Measurements from ENCODE around the gene PPP6R3.
"Not testable (repeated sequence)": the region's sequence is repeated elsewhere in the genome, so short reads cannot be mapped to it uniquely, and the experiment has no call there.

PPP6R3 gene

DNA sequence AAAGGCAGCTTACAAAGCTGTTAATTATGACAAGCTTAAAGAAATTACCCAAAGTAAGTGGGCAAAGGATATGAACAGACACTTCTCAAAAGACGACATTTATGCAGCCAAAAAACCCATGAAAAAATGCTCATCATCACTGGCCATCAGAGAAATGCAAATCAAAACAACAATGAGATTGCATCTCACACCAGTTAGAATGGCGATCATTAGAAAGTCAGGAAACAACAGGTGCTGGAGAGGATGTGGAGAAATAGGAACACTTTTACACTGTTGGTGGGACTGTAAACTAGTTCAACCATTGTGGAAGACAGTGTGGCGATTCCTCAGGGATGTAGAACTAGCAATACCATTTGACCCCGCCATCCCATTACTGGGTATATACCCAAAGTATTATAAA lies 164.5 kb downstream of the PPP6R3 start:
- not testable (repeated sequence) for H3K27ac Mint-ChIP-seq; DNase-seq (ENCODE audit: low spot score in 2 of 2); H3K36me3 Mint-ChIP-seq; H3K4me1 Mint-ChIP-seq; H3K9me3 Mint-ChIP-seq; H3K4me3 Mint-ChIP-seq; ATAC-seq

DNA sequence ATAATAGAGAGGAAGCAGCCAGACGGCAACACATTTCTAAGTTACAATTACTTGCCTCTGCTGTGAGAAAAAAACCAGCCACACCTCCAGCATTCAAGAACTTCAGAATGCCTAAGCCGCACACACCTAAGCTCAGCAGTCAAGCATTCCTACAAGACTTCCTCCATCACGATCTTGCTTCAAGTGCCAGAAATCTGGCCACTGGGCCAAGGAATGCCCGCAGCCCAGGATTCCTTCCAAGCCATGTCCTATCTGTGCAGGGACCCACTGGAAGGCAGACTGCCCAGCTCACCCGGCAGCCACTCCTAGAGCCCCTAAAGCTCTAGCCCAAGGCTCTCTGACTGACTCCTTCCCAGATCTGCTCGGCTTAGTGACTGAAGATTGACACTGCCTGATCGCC lies 165.7 kb downstream of the PPP6R3 start:
- DNase-seq (ENCODE audit: low spot score in 2 of 2); ATAC-seq; H3K36me3 Mint-ChIP-seq; H3K4me3 Mint-ChIP-seq; H3K4me1 Mint-ChIP-seq; H3K27ac Mint-ChIP-seq; H3K9me3 Mint-ChIP-seq: not testable (repeated sequence)

DNA sequence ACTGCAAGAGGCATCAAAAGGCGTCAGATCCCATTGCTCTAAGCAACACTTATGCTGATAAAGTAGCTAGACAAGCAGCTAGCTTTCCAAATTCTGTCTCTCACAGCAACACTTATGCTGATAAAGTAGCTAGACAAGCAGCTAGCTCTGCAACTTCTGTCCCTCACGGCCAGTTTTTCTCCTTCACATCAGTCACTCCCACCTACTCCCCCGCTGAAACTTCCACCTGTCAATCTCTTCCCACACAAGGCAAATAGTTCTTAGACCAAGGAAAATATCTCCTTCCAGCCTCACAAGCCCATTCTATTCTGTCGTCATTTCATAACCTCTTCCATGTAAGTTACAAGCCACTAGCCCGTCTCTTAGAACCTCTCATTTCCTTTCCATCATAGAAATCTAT lies 168.3 kb downstream of the PPP6R3 start:
- not testable (repeated sequence) for H3K36me3 Mint-ChIP-seq; H3K4me1 Mint-ChIP-seq; DNase-seq (ENCODE audit: low spot score in 2 of 2); ATAC-seq; H3K9me3 Mint-ChIP-seq; H3K4me3 Mint-ChIP-seq; H3K27ac Mint-ChIP-seq

GRCh38 chr11:68632375-68632774 lies 171.8 kb downstream of the PPP6R3 start:
- H3K4me1 Mint-ChIP-seq; H3K36me3 Mint-ChIP-seq; ATAC-seq; H3K4me3 Mint-ChIP-seq; H3K9me3 Mint-ChIP-seq; DNase-seq (ENCODE audit: low spot score in 2 of 2); H3K27ac Mint-ChIP-seq: not testable (repeated sequence)

- no peak for ATAC-seq
- H3K4me1 Mint-ChIP-seq = no peaks in the 10 kb centered on the region
- H3K36me3 Mint-ChIP-seq = no peaks in the 10 kb centered on the region
- DNase-seq (ENCODE audit: low spot score in 2 of 2) = no peak
- no peaks in the 10 kb centered on the region for H3K9me3 Mint-ChIP-seq
- no peak overlapping the region for H3K4me3 Mint-ChIP-seq
- H3K27ac Mint-ChIP-seq = no peak overlapping the region
These were observed 172.2 kb downstream of the PPP6R3 start for GRCh38 chr11:68632802-68633201.

DNA sequence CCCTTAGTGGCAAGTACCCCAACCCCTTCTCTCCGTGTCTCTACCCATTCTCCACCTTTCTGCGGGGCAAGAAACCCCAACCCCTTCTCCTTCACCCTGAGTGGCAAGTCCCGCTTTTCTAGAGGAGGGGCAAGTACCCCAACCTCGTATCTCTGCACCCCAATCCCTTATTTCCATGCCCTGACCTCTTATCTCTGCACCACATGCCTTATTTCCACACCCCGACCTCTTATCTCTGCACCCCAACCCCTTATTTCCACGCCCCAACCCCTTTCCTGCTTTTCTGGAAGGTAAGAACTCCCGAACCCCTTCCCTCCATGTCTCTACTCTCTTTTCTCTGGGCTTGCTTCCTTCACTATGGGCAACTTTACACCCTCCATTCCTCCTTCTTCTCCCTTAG lies 174.1 kb downstream of the PPP6R3 start:
- H3K9me3 Mint-ChIP-seq; H3K27ac Mint-ChIP-seq; ATAC-seq; H3K4me1 Mint-ChIP-seq; DNase-seq (ENCODE audit: low spot score in 2 of 2); H3K36me3 Mint-ChIP-seq; H3K4me3 Mint-ChIP-seq: not testable (repeated sequence)

- H3K36me3 Mint-ChIP-seq, ATAC-seq, H3K27ac Mint-ChIP-seq: not testable (repeated sequence)
These were observed 174.6 kb downstream of the PPP6R3 start for GRCh38 chr11:68635172-68635571.

GRCh38 chr11:68635883-68636282 lies 175.3 kb downstream of the PPP6R3 start:
- not testable (repeated sequence) for DNase-seq (ENCODE audit: low spot score in 2 of 2); H3K4me1 Mint-ChIP-seq; H3K4me3 Mint-ChIP-seq; H3K36me3 Mint-ChIP-seq; ATAC-seq; H3K9me3 Mint-ChIP-seq; H3K27ac Mint-ChIP-seq

More at GRCh38 chr11:68635172-68635571, 174.6 kb downstream of the PPP6R3 start:
- H3K4me1 Mint-ChIP-seq; H3K4me3 Mint-ChIP-seq; DNase-seq (ENCODE audit: low spot score in 2 of 2); H3K9me3 Mint-ChIP-seq: not testable (repeated sequence)

GRCh38 chr11:68639322-68639721 lies 178.8 kb downstream of the PPP6R3 start:
- not testable (repeated sequence) for H3K9me3 Mint-ChIP-seq; H3K36me3 Mint-ChIP-seq; DNase-seq (ENCODE audit: low spot score in 2 of 2); H3K27ac Mint-ChIP-seq; H3K4me3 Mint-ChIP-seq; H3K4me1 Mint-ChIP-seq; ATAC-seq

- peaks cover 11% of the 10 kb centered on the region for H3K9me3 Mint-ChIP-seq
- no peak overlapping the region for H3K27ac Mint-ChIP-seq
- H3K4me1 Mint-ChIP-seq = no peaks in the 10 kb centered on the region
- H3K36me3 Mint-ChIP-seq = no peaks in the 10 kb centered on the region
- no peak for DNase-seq (ENCODE audit: low spot score in 2 of 2)
- no peak for ATAC-seq
- no peak overlapping the region for H3K4me3 Mint-ChIP-seq
These were observed 181.3 kb downstream of the PPP6R3 start for GRCh38 chr11:68641880-68642279.

GRCh38 chr11:68643585-68643984 lies 183.0 kb downstream of the PPP6R3 start:
- Mint-ChIP-seq H3K36me3 (no peaks in the 10 kb centered on the region), H3K4me3 (no peak overlapping the region), H3K4me1 (no peaks in the 10 kb centered on the region), H3K9me3 (peaks cover 15% of the 10 kb centered on the region), H3K27ac (no peak overlapping the region)
- ATAC-seq = no peak
- no peak for DNase-seq (ENCODE audit: low spot score in 2 of 2)

- peaks cover 15% of the 10 kb centered on the region for H3K9me3 Mint-ChIP-seq
- ATAC-seq (no peak), DNase-seq (ENCODE audit: low spot score in 2 of 2) (no peak)
These were observed 186.3 kb downstream of the PPP6R3 start for GRCh38 chr11:68646832-68647231.

GRCh38 chr11:68649851-68650555 lies 189.5 kb downstream of the PPP6R3 start:
- H3K36me3 Mint-ChIP-seq = no peaks in the 10 kb centered on the region
- no peak for ATAC-seq
- DNase-seq (ENCODE audit: low spot score in 2 of 2) = no peak
- H3K27ac Mint-ChIP-seq = no peak overlapping the region
- H3K4me3 Mint-ChIP-seq = no peak overlapping the region
- H3K4me1 Mint-ChIP-seq = no peaks in the 10 kb centered on the region
- peaks cover 9% of the 10 kb centered on the region for H3K9me3 Mint-ChIP-seq

More at GRCh38 chr11:68646832-68647231, 186.3 kb downstream of the PPP6R3 start:
- H3K36me3 Mint-ChIP-seq = no peaks in the 10 kb centered on the region
- H3K27ac Mint-ChIP-seq = no peak overlapping the region
- H3K4me3 Mint-ChIP-seq = no peak overlapping the region
- no peaks in the 10 kb centered on the region for H3K4me1 Mint-ChIP-seq

- Mint-ChIP-seq H3K4me1 (no peaks in the 10 kb centered on the region), H3K9me3 (peaks cover 9% of the 10 kb centered on the region), H3K27ac (no peak overlapping the region), H3K36me3 (no peaks in the 10 kb centered on the region), H3K4me3 (no peak overlapping the region)
- ATAC-seq (no peak), DNase-seq (ENCODE audit: low spot score in 2 of 2) (no peak)
These were observed 190.2 kb downstream of the PPP6R3 start for GRCh38 chr11:68650801-68651200.

- H3K36me3 Mint-ChIP-seq = no peaks in the 10 kb centered on the region
- H3K27ac Mint-ChIP-seq = no peak overlapping the region
- H3K9me3 Mint-ChIP-seq = peaks cover 7% of the 10 kb centered on the region
- ATAC-seq (no peak), DNase-seq (ENCODE audit: low spot score in 2 of 2) (no peak)
- H3K4me3 Mint-ChIP-seq = no peak overlapping the region
- H3K4me1 Mint-ChIP-seq = no peaks in the 10 kb centered on the region
These were observed 190.8 kb downstream of the PPP6R3 start for GRCh38 chr11:68651208-68651984.

Data from stimulated activated effector memory CD8-positive, alpha-beta T cell treated with anti-CD3 and anti-CD28 coated beads, Interleukin-12 subunit alpha, Interleukin-12 subunit beta, amount 100 ng/mL, for 72 hours (primary cell).